Measurements from ENCODE around the gene ARMCX5. TPM values are rescaled to one million over a fixed set of nuclear protein-coding genes. Genes with fewer than 3 reads are reported as not detected.

Gene ARMCX5
- polyA plus RNA-seq, 2 of the 4 experiments (the other 2 are of a cell fraction), result 8.9 to 24.6 TPM

- 85% methylated on average over 1 of the region's 1 CpG for WGBS (ENCODE audit: missing lambda C conversion rate)
- Histone ChIP-seq H3K4me2 (no peak overlapping the region), H3K9me3 (no peaks in the 10 kb centered on the region), H3K4me1 (no peaks in the 10 kb centered on the region), H3K27ac (no peak overlapping the region), H3K4me3 (no peak overlapping the region)
- TF ChIP-seq RNF2 (IDR thresholded peaks at IDR 0.05; ENCODE audit: borderline replicate concordance, low read depth) (no peak), MYC (IDR thresholded peaks at IDR 0.05; ENCODE audit: borderline replicate concordance, low read length) (no peak), JUN (IDR thresholded peaks at IDR 0.05) (no peak), ZSCAN20 (CRISPR knock-in tag; IDR thresholded peaks at IDR 0.05) (no peak), NR3C1 (IDR thresholded peaks at IDR 0.05) (no peak), TP53 (CRISPR knock-in tag; IDR thresholded peaks at IDR 0.05) (no peak), EHMT2 (IDR thresholded peaks at IDR 0.05; ENCODE audit: low read depth) (no peak), ATOH8 (CRISPR knock-in tag; IDR thresholded peaks at IDR 0.05; ENCODE audit: low read depth) (no peak)
- TF ChIP-seq, protein P1, sequence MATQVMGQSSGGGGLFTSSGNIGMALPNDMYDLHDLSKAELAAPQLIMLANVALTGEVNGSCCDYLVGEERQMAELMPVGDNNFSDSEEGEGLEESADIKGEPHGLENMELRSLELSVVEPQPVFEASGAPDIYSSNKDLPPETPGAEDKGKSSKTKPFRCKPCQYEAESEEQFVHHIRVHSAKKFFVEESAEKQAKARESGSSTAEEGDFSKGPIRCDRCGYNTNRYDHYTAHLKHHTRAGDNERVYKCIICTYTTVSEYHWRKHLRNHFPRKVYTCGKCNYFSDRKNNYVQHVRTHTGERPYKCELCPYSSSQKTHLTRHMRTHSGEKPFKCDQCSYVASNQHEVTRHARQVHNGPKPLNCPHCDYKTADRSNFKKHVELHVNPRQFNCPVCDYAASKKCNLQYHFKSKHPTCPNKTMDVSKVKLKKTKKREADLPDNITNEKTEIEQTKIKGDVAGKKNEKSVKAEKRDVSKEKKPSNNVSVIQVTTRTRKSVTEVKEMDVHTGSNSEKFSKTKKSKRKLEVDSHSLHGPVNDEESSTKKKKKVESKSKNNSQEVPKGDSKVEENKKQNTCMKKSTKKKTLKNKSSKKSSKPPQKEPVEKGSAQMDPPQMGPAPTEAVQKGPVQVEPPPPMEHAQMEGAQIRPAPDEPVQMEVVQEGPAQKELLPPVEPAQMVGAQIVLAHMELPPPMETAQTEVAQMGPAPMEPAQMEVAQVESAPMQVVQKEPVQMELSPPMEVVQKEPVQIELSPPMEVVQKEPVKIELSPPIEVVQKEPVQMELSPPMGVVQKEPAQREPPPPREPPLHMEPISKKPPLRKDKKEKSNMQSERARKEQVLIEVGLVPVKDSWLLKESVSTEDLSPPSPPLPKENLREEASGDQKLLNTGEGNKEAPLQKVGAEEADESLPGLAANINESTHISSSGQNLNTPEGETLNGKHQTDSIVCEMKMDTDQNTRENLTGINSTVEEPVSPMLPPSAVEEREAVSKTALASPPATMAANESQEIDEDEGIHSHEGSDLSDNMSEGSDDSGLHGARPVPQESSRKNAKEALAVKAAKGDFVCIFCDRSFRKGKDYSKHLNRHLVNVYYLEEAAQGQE (IDR thresholded peaks at IDR 0.05), result no peak
- TF ChIP-seq, protein P2, sequence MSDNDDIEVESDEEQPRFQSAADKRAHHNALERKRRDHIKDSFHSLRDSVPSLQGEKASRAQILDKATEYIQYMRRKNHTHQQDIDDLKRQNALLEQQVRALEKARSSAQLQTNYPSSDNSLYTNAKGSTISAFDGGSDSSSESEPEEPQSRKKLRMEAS (IDR thresholded peaks at IDR 0.05), result no peak
- TF ChIP-seq, protein P3, sequence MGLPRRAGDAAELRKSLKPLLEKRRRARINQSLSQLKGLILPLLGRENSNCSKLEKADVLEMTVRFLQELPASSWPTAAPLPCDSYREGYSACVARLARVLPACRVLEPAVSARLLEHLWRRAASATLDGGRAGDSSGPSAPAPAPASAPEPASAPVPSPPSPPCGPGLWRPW (IDR thresholded peaks at IDR 0.05), result no peak
- POLR2A ChIA-PET, result no interaction called here
- CTCF ChIA-PET, result no interaction called here
- DNase-seq (ENCODE audit: low read depth in 1 of 2, low spot score in 1 of 2), result no peak
- no peak for ATAC-seq
- peak; percentile 39 for FAIRE-seq
These were observed 6.8 kb downstream of the ARMCX5 start for GRCh38 chrX:102606115-102606514.

- TF ChIP-seq RARB (CRISPR knock-in tag; IDR thresholded peaks at IDR 0.05) (no peak), ATOH8 (CRISPR knock-in tag; IDR thresholded peaks at IDR 0.05; ENCODE audit: low read depth) (no peak), NFE2L2 (conservative IDR thresholded peaks at IDR 0.05; ENCODE audit: low read length) (no peak), CHD2 (IDR thresholded peaks at IDR 0.05; ENCODE audit: low read length, partially characterized antibody) (no peak), ZC3H11A (IDR thresholded peaks at IDR 0.05) (no peak), FOSB (CRISPR knock-in tag; IDR thresholded peaks at IDR 0.05) (no peak), MAZ (IDR thresholded peaks at IDR 0.05; ENCODE audit: borderline replicate concordance, low read depth, low read length) (no peak), EHF (CRISPR knock-in tag; IDR thresholded peaks at IDR 0.05) (no peak), GATA3 (IDR thresholded peaks at IDR 0.05; ENCODE audit: borderline replicate concordance) (no peak), NPAS2 (CRISPR knock-in tag; IDR thresholded peaks at IDR 0.05; ENCODE audit: borderline replicate concordance) (no peak)
- TF ChIP-seq, protein P4, sequence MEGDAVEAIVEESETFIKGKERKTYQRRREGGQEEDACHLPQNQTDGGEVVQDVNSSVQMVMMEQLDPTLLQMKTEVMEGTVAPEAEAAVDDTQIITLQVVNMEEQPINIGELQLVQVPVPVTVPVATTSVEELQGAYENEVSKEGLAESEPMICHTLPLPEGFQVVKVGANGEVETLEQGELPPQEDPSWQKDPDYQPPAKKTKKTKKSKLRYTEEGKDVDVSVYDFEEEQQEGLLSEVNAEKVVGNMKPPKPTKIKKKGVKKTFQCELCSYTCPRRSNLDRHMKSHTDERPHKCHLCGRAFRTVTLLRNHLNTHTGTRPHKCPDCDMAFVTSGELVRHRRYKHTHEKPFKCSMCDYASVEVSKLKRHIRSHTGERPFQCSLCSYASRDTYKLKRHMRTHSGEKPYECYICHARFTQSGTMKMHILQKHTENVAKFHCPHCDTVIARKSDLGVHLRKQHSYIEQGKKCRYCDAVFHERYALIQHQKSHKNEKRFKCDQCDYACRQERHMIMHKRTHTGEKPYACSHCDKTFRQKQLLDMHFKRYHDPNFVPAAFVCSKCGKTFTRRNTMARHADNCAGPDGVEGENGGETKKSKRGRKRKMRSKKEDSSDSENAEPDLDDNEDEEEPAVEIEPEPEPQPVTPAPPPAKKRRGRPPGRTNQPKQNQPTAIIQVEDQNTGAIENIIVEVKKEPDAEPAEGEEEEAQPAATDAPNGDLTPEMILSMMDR (IDR thresholded peaks at IDR 0.05), result no peak
- TF ChIP-seq, protein P3 (IDR thresholded peaks at IDR 0.05), result no peak
- 80% methylated on average over 4 of the region's 4 CpGs for WGBS (ENCODE audit: missing lambda C conversion rate)
- FAIRE-seq (no peak), ATAC-seq (no peak), DNase-seq (ENCODE audit: low read depth in 1 of 2, low spot score in 1 of 2) (no peak)
- POLR2A ChIA-PET, result no interaction called here
- Histone ChIP-seq H3K27ac (no peak overlapping the region), H3K4me1 (no peaks in the 10 kb centered on the region), H3K4me2 (no peak overlapping the region), H3K9me3 (no peaks in the 10 kb centered on the region), H3K4me3 (no peak overlapping the region)
- CTCF ChIA-PET, result no interaction called here
These were observed 11.6 kb downstream of the ARMCX5 start for GRCh38 chrX:102610905-102611304.
